ENCODE results near the gene FAM209B.
"Not testable (repeated sequence)": the region's sequence is repeated elsewhere in the genome, so short reads cannot be mapped to it uniquely, and the experiment has no call there.

Gene FAM209B, protein sequence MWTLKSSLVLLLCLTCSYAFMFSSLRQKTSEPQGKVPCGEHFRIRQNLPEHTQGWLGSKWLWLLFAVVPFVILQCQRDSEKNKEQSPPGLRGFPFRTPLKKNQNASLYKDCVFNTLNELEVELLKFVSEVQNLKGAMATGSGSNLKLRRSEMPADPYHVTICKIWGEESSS

DNA sequence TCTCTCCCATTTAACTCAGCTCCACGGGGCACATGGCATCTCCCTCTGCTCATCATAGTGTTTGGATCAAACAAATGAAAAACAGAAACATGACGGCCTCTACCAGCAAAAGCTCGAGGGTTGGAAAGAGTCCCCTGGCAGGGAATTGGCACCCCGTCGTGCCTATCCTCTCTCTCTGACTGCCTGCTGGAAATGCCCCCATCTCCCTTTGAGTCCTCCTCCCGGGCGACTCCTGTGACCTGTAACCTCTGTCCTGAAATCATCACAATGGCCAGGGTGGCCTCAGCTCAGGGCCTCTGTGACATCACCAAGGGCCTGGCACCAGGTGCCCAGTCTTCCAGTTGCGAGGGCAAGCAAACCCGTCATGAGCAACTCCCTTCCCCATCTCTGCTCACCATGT is at the start of gene FAM209B:
FAM209B (plus strand) TSS at position 301 of the 400 bp plus-strand sequence; CDS start at position 397, 96 bp downstream.
- DNase-seq = not testable (repeated sequence)

DNA sequence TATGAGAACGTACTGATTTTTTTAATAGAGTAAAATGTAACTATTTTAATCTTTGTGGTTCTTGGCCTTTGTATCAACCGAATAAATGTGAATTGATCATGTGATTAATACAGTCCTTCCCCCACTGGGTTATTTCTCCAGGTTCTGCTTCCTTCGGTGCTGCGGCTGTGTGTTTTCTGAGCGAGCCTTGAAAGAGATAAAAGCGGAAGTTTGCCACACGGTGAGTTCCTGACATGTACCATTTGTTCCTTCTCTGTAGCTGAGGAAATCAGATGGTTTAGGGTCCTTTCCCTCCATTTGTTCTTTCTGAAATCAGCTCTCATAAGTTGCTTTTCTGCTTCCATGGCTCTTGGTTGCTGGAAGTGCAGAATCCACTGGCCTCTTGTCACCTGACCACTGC is 49.1 kb upstream of the FAM209B start:
- no peak for DNase-seq

DNA sequence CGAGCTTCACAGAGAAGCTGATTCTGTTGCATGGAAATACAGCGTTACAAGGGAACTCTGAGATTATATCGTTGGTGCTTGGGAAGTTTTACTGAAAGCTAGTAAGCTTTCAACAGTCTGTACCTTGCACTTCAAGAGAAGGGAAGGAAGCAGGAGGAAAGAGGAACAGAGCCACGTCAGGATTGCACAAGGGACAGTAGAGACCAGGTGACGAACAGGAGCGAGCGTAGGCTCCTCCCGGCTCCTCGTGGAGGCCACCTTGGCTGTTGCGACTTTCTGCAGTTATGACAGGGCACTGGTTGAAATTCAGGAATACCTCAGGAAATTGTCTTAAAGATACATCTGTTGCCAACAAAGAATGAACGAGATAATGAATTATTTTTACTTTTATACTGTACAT is 45.8 kb upstream of the FAM209B start:
- DNase-seq = no peak

DNA sequence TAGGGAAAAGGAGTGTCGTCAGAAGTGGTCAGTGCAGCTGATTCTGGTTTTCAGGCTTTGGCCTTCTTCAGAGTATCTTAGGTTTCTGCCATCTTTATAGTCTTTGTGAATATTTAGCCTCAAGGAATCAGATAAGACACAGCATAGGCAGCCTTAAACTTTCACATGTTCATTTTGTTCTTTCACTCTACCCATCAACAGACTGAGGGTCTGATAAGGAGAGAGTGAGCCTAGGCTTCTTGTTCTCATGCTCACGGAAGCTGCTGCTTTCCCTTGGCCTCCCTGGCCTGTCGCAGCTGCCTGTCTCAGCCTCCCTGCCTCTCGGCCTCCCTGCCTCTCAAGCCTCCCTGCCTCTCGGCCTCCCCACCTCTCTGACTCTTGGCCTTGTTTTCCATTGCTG is 44.5 kb upstream of the FAM209B start:
- DNase-seq = no peak

DNA sequence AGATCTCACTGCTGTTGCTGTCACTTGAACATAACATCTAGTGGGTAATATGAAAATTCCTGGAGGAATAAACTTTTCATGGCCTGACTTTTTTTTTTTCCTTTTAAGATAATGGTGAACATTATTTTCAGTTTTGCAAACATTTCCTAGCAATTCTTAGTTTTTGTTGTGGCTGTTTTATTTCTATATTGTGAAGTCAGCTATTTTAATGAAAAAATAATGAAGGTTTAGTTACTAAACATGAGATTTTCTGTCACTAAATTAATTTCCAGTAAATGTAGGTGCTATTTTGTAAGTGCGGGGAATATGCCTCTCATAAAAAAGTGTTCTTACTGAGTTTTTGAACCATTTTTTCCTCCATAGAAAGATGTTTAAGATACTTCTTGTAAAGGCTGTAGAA is 31.9 kb upstream of the FAM209B start:
- DNase-seq = no peak

DNA sequence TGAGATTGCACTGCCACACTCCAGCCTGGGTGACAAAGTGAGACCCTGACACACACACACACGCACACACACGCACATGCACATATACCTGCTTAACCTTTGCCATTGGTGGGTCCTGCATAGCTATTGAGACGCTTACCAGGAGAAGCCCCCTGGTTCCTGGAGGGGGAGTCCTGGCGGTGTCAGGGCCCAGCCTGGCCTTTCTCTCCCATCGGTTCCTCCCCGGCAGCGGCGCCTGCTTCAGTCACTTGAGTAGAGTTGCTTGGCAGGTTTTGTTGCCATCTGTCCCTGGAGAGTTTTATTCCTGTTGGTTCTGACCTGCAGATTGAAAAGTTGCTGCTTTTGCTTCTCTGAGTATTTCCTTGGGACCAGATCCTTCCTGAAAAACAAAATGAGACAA is 29.1 kb upstream of the FAM209B start:
- no peak for DNase-seq

DNA sequence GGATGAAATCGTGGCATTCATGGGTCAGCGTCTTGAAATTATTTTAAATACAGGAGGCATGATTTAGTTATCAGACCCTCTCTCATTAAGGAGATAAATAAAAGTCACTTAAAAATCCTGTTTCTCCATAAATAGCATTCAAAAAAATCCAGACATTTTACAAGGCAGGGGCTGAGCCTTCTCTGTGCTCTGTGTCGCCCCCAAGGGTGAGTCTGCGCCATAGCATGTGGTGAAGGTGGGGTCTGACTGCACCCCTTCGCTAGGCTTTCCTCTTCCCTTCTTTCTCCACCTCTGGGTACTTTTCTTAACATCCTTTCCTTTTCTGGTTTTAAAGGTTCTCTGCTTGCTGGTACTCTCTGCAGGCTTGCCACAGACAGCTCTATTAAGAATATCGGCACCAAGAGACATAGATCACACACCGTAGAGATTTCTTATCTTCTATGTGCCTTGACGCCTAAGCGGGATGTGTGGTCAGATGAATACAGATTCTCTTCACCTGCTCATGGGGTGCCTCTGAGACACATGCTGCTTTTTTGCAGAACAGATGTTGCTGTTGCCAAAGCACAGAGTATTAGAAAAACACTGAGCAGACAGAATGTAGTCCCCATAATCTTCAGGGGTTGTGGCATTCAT is 28.6 kb upstream of the FAM209B start:
- no peak for DNase-seq

DNA sequence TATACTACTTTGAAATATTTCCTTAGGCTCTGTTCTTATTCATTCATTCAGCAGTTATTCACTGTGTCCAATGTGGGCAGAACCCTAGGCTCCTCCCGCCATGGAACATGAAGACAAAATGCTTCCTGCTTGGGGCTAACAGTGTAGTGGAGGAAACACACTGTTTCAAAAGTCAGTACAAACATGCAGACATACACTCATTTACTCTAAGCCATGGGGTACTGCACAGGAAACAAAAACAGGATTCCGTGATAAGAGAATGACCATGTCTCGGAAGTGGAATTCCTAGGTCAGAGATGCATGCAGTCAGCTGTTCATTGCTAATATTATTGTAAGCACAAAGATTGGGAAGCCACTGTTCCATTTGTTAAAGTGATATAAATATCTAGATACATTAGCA is 26.9 kb upstream of the FAM209B start:
- no peak for DNase-seq

DNA sequence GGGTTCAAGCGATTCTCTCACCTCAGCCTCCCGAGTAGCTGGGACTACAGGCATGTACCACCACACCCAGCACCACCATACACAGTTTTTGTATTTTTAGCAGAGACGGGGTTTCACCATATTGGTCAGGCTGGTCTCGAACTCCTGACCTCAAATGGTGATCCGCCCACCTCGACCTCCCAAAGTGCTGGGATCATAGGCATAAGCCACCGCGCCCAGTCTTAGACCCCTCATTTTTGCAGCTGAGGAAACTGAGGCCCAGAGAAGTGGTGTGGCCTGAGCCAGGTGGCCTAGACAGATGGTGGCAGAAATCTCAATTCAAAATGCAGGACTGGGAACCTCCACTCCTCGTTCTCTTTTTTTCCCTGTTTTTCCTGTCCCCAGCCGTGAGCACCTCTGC is 21.1 kb upstream of the FAM209B start:
- DNase-seq = no peak

DNA sequence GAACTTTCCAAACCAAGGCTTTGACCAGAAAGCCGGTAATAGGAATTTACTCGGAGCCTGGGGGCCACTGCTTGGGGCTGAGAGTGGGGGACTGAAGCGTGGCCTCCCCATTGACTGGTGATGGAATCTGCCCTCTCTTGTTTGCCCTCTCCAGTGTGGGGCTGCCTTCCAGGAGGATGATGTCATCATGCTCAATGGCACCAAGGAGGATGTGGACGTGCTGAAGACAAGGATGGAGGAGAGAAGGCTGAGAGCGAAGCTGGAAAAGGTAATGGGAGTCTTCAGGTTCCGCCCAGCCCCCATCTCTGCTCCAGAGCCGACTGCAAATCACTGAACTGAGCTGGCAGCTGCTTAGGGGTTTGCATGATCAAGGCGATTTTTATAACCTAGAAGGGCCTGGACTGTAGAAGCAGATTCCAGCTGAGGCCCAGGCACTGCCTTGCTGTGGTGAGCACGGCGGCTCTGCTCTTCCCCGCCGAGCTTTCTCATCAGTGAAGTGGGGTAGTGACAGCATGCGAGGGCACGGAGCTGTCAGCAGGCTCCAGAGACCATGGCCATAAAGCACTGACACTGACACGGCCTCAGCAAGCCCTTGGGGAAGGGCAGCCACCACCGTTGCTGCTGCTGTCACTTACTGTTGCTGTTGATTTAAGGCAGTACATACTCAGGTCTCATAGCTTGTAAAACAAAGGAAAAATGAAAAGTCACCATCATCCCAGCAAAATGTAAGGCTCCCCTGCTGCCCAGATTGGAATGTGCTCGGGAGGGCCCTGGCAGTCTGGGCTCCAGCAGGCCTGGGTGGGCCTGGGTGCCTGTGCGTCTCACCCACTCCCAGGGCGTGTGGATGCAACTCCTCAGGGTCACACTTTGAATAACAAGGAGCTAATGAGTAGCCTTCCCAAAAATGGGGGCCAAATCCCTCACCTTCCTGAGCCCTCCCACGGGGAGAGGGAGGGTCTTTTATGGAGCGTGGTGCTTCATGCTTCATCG is 19.6 kb upstream of the FAM209B start:
- DNase-seq = no peak

DNA sequence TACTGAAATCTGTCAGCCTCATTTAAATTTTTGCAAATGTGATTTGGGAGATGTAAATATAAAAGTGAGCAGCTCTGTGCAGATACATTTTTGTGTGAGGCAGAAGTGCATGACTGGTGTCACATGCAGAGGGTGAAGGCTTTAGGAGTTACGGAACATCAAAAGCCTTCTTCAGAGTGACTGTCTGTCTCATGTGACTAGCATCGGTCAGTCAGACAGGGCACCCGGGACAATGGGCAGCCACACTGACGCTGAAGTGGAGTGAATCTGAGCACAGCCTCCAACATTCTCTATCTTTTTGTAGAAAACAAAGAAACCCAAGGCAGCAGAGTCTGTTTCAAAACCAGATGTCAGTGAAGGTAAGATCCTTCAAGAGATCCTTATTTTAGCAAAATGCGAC is 16.4 kb upstream of the FAM209B start:
- DNase-seq = no peak

DNA sequence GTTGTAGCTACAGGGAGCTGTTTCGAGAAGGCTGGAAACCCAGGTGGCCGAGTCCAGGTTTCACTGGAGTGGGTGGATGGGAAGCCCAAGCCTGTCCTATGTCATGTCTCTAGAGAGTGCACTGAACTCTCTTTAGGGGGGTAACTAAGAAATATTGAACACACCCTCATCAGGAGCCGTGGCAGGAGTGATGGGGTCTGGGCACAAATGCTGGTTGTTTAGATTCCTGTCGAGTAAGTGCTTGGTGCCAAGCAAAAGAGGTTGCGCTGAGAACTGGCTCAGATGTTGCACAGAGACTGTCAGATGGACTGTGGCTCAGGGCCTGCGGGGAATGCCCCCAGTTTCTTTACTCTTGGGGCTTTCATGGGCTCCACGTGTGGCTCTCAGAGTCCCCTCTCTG is 15.8 kb upstream of the FAM209B start:
- DNase-seq = no peak

DNA sequence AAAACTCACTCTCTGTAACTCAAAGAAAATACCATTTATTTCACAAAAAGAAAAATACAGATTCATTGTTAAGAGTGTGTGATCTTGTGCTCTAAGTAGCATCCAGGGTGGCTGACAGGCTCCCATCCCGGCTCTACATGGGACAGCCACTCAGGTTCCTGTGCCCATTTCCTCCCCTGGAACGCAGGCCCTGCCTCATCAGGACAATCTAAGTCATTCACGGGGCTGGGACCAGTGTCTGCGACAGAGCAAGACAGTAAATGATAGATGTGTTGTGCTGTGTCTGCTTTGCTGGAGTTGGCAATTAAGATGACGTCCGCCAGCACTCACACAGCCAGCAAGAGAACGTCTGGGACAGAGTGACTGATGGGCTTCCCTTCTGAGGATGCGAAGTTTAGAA is 15.4 kb upstream of the FAM209B start:
- no peak for DNase-seq

DNA sequence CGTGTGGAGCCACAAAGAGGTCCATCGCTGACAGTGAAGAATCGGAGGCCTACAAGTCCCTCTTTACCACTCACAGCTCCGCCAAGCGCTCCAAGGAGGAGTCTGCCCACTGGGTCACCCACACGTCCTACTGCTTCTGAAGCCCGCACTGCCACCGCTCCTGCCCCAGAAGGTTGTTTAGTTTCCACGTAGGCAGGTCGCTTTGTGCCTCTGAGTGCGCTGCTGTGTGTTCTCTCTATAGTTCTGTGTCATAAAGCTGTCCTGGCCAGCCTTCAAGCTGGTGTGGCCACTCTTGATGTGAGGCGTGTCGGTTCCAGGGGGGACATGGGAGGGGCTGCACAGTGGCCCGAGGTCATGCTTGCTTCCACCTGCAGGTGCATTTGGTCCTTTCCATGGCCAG is 14.9 kb upstream of the FAM209B start:
- no peak for DNase-seq

DNA sequence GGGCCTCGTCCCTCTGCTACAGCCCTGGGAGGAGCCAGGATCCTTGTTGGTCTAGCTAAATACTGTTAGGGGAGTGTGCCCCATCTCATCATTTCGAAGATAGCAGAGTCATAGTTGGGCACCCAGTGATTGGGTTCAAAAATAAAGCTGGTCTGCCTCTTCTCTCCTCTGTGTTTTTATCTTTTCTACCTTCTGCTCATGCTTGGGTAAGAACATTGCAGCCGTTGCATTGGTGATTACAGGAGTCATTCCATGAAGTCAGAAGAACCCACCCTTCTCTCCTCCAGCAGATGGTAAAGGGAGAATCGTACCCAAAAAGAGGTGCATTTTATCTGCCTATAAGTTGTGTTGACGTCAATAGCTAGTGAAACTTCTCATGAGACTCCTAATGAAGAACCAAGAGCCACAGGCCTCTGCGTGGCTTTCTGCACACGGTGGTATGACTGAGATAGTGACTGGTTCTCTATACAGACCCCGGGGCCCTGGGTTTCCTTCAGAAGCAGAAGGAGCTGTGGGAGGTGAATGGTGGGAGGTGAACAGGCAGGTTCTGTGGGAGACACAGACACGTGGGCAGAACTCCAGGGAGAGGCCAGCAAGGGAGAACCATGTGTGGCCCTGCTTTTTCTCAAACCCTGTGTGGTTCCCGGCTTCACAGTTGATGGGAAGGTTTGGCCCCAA is 14.2 kb upstream of the FAM209B start:
- no peak for DNase-seq

DNA sequence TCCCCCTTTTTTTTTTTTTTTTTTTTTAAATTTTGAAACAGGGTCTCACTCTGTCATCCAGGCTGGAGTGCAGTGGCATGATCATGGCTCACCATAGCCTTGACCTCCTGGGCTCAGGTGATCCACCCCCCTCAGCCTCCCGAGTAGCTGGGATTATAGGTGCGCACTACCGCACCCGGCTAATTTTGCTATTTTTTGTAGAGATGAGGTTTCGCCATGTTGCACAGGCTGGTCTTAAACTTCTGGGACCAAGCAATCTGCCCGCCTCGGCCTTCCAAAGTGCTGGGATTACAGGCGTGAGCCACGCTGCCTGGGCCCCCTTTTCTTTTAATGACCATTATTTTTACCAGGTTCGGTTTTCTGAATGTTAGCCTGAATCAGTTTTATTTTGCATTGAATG is 13.5 kb upstream of the FAM209B start:
- DNase-seq = no peak

DNA sequence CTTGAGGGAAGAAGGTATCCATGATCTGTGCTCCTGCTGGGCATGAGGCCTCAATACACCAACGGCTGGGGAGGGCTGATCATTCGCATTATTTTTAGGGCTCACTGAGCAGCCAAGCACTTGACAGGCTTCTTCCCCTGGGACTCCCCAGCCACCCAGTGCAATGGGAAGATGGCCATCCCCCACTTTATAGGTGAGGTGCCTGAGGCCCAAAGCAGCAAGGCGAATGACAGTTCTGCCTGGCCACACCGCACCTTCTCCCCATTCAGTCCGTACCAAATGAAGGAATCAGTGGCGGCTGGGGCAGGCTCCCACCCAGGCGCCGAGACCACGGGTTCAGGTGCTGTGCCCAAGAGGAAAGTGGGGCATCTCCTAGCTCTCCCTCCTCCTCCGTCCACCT is 12.9 kb upstream of the FAM209B start:
- no peak for DNase-seq

DNA sequence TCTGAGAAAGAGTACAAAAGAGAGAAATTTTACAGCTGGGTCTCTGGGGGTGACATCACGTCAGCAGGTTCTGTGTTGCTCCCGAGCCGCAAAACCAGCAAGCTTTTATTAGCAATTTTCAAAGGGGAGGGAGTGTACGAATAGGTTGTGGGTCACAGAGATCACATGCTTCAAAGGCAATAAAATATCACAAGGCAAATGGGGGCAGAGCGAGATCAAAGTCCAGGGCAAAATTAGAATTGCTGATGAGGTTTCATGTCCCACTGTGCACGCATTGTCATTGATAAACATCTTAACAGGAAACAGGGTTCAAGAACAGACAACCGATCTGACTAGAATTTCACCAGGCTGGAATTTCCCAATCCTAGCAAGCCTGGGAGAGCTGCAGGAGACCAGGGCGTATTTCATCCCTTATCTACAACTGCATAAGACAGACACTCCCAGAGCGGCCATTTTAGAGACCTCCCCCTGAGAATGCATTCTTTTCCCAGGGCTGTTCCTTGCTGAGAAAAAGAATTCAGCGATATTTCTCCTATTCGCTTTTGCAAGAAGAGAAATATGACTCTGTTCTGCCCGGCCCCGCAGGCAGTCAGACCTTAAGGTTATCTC is 12.2 kb upstream of the FAM209B start:
- not testable (repeated sequence) for DNase-seq

DNA sequence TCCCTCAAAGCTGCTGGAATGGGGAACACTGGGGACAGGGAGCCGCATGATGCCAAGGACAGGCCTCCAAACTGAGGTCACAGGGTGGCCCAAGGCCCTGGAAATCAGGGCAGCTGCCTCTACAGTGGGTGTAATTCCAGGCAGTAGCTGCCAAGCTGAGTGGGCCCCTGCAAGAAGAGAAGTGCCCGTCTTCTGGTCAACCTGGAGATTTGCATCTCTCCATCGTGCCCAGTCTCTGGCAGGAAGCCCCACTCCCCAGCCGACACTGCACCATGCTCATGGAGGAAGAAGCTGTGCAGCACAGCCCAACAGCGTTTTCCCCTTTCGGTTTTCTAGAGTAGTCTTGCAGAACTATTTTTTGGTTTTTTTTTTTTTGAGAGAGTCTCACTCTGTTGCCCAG is 10.7 kb upstream of the FAM209B start:
- DNase-seq = no peak

DNA sequence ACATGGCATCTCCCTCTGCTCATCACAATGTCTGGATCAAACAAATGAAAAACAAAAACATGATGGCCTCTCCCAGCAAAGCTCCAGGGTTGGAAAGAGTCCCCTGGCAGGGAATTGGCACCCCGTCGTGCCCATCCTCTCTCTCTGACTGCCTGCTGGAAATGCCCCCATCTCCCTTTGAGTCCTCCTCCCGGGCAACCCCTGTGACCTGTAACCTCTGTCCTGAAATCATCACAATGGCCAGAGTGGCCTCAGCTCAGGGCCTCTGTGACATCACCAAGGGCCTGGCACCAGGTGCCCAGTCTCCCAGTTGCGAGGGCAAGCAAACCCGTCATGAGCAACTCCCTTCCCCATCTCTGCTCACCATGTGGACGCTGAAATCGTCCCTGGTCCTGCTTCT is 8.6 kb upstream of the FAM209B start, which contains the start of gene FAM209A:
FAM209A (plus strand) TSS at position 301 of the 400 bp plus-strand sequence; CDS start at position 366, 65 bp downstream.
- DNase-seq = not testable (repeated sequence)

DNA sequence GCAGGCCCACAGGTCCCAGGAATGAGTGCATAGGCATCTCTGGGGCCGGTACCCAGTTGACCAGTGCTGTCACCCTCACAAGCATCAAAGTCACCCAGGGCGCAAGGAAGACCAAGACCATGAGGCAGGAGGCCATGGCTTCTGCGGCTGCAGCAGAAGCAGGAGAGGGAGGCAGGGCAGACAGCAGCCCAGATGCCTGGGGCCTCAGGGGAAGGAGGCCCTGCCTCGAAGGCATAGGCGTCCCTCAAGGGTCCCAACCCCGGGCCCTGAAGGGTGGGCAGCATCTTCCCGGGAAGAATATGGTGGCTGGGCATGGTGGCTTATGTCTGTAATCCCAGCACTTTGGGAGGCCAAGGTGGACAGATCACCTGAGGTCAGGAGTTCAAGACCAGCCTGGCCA is 5.5 kb upstream of the FAM209B start:
- DNase-seq = no peak

DNA sequence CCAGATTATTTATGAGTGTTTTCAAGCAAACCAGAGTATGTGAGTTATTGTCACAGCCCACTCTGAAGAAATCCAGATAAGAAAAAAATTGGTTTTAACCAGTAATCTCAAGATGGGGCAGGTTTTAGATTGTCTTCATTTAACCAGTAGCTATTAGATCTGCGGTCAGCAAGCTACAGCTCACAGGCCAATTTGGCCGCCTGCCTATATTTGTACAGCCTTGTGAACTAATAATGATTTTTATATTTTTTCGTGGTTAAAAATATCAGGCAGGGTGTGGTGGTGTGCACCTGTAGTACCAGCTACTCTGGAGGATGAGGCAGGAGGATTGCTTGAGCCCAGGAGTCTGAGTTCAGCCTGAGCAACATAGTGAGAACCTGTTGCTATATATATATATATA is 5.0 kb downstream of the FAM209B start:
- DNase-seq = no peak

DNA sequence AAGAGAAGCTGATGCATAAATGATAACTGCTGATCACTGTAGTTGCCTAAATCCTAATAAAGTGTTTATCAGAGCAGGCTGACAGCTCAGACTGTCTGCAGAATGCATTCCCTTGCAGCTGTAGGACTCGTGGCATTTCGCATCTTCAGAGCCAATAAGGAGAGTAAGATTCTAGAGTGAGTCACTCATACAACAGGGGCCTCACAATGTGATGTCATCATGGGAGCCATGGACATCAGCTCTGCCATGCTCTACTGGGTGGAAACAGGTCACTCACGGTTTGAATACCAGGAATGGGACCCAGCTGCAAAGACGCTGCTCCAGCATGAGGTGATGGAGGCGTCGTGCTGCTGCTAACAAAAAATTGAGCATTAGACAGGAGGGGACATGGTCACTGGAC is 7.4 kb downstream of the FAM209B start:
- no peak for DNase-seq

Measured in NCI-H2081 treated with DMSO at 0.1 percent for 48 hours (cell line).